Stomach (tissue), 9 donors: ENCODE measurements around the gene ATP5F1B. TPM values are rescaled to one million over a fixed set of nuclear protein-coding genes. Genes with fewer than 3 reads are reported as not detected.

Experiments
- DNase-seq, 2 donors: peaks; one replicate each; pipeline versions ENCODE4 v3.0.0 to v3.0.0-alpha.2; 2013 to 2019
- H3K27ac ChIP-seq, 5 donors: fragments of 200-600 bp in 4 of 5; sonication (generic) in 4 of 5; one replicate each; pipeline ENCODE4 v1.5.1; 2013 to 2019; ENCODE audit warnings: mild to moderate bottlenecking in 1 of 5, moderate library complexity in 1 of 5
- H3K27me3 ChIP-seq, 3 donors: fragments of 200-600 bp; sonication (generic); one replicate each; pipeline ENCODE4 v1.5.1; 2017 to 2019; ENCODE audit warnings: mixed run types in 1 of 3
- H3K36me3 ChIP-seq, 4 donors: fragments of 200-600 bp; sonication (generic); 1 replicate in 3 of 4; 2 replicates in 1 of 4; pipeline ENCODE4 v1.5.1; 2016 to 2019
- H3K4me1 ChIP-seq, 4 donors: fragments of 200-600 bp; sonication (generic); one replicate each; pipeline ENCODE4 v1.5.1; 2016 to 2019
- H3K4me3 ChIP-seq, 4 donors: fragments of 200-600 bp; sonication (generic) in 3 of 4; one replicate each; pipeline ENCODE4 v1.5.1; 2016 to 2019; ENCODE audit warnings: mild to moderate bottlenecking in 1 of 4
- H3K9me3 ChIP-seq, 4 donors: fragments of 200-600 bp; sonication (generic); one replicate each; pipeline ENCODE4 v1.5.1; 2016 to 2019
- CTCF ChIP-seq, 7 experiments: fragments of 450-650 bp in 4 of 7; fragments of 200-600 bp in 3 of 7; sonication (generic) in 3 of 7; IDR thresholded peaks; one replicate each; pipeline ENCODE4 v1.5.1; 2016 to 2019; ENCODE audit warnings: antibody characterized with exemption in 7 of 7, control low read depth in 2 of 7, mild to moderate bottlenecking in 1 of 7
- EP300 ChIP-seq: sonication (generic); formaldehyde crosslinking; IDR thresholded peaks from one replicate; pipeline ENCODE4 v1.6.1; 2017; ENCODE audit warnings: antibody characterized with exemption
- POLR2A ChIP-seq, 4 donors: fragments of 450-650 bp; IDR thresholded peaks; one replicate each; pipeline ENCODE4 v1.6.1; 2016; ENCODE audit warnings: antibody characterized with exemption in 4 of 4, control low read depth in 2 of 4, mild to moderate bottlenecking in 1 of 4, moderate library complexity in 1 of 4
- POLR2AphosphoS5 ChIP-seq, 3 donors: sonication (generic); formaldehyde crosslinking; IDR thresholded peaks; one replicate each; pipeline ENCODE4 v1.6.1; 2016; ENCODE audit warnings: antibody characterized with exemption in 3 of 3
- WGBS, 5 donors: extraction: QIAGEN DNeasy Blood & Tissue Kit in 3 of 5; methylation state at CpG; one replicate each; pipeline versions ENCODE4 v1.1.5 to v1.1.7; 2013 to 2018; 5-methylcytosine and 5-hydroxymethylcytosine counted together
- intact Hi-C: fragments of 100-400 bp; cut with DNase I; formaldehyde crosslinking; loops from one replicate; pipeline ENCODE4 v1.15.1; 2023; ENCODE audit warnings: low total_unique reads
- polyA plus RNA-seq, 3 donors: library from polyadenylated mRNA; stranded (reverse); fragments of 200-250 nt; gene quantifications; one replicate each; pipeline ENCODE4 v1.2.3, GENCODE V29; 2013
- total RNA-seq, 5 donors: library from RNA; depleted of rRNA; stranded (reverse); fragments of >200 nt; gene quantifications; one replicate each; pipeline versions ENCODE4 v1.1.0 to v1.2.3, GENCODE V29; 2014 to 2016
- donor health status: healthy with polysubstance abuse.
- donor health status: Bipolar disorder and iron deficiency.
- donor health status: healthy.

ATP5F1B gene
- total and polyA plus RNA-seq, 8 donors, result 183 to 604 (median 478) TPM

- H3K4me1 ChIP-seq, result peaks cover 19 to 88% (median 56%) of the 10 kb centered on the region in 4 donors
- 78 to 83% (median 82%) methylated on average over 11 of the region's 11 CpGs for WGBS, 5 donors
- no peak for TF ChIP-seq POLR2A (IDR thresholded peaks at IDR 0.05)
- no peak for TF ChIP-seq EP300
- TF ChIP-seq POLR2AphosphoS5 (IDR thresholded peaks at IDR 0.05), result no peak
- no peak for DNase-seq
- H3K27ac ChIP-seq, result no peak overlapping the region
- no peak overlapping the region for H3K4me3 ChIP-seq
- peaks cover 2 to 27% (median 26%) of the 10 kb centered on the region in 4 donors for H3K36me3 ChIP-seq
- no peaks in the 10 kb centered on the region for H3K9me3 ChIP-seq
- H3K27me3 ChIP-seq, result no peaks in the 10 kb centered on the region
- intact Hi-C loops, result no loop called here
These were observed 31.2 kb upstream of the ATP5F1B start for GRCh38 chr12:56676851-56677580.

DNA sequence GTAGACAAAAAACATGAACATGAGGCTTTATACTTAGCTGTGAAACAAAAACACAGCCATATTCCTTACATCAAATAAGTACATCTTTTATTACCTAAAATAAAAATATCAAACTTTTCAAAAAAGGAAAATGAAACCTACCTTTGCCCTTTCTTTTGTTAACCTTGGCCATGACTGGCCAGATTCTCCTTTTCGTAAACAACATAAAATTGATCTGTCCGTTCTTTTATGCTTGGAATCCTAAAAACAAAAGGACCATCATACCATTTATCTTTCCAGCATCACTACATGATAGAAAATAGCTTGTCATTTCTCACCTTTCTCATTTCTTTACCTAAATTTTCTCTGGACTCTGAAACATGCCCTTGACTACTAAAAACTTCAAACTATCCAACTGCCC is 25.8 kb upstream of the ATP5F1B start:
- 77 to 86% (median 82%) methylated on average over 2 of the region's 2 CpGs for WGBS, 5 donors
- Histone ChIP-seq H3K4me1 (peaks cover 9 to 51% (median 31%) of the 10 kb centered on the region in 4 donors), H3K9me3 (no peaks in the 10 kb centered on the region), H3K36me3 (peaks cover 41 to 67% (median 62%) of the 10 kb centered on the region in 4 donors), H3K4me3 (no peak overlapping the region), H3K27me3 (no peaks in the 10 kb centered on the region), H3K27ac (no peak overlapping the region)
- no peak for TF ChIP-seq POLR2AphosphoS5 (IDR thresholded peaks at IDR 0.05)
- TF ChIP-seq EP300, result no peak
- TF ChIP-seq CTCF (IDR thresholded peaks at IDR 0.05), result no peak
- TF ChIP-seq POLR2A (IDR thresholded peaks at IDR 0.05), result no peak
- no peak for DNase-seq
- intact Hi-C loops, result no loop called here

GRCh38 chr12:56670836-56671235 is 25.1 kb upstream of the ATP5F1B start:
- no peak for DNase-seq
- H3K4me3 ChIP-seq, result no peak overlapping the region
- peaks cover 8 to 43% (median 26%) of the 10 kb centered on the region in 4 donors for H3K4me1 ChIP-seq
- WGBS, 5 donors, result 88 to 94% (median 90%) methylated on average over 4 of the region's 4 CpGs
- no peak overlapping the region for H3K27ac ChIP-seq
- intact Hi-C loops, result no loop called here
- TF ChIP-seq CTCF (IDR thresholded peaks at IDR 0.05), result no peak
- no peak for TF ChIP-seq POLR2AphosphoS5 (IDR thresholded peaks at IDR 0.05)
- TF ChIP-seq POLR2A (IDR thresholded peaks at IDR 0.05), result no peak
- TF ChIP-seq EP300, result no peak
- no peaks in the 10 kb centered on the region for H3K27me3 ChIP-seq
- no peaks in the 10 kb centered on the region for H3K9me3 ChIP-seq
- H3K36me3 ChIP-seq, result peaks cover 48 to 74% (median 70%) of the 10 kb centered on the region in 4 donors

DNA sequence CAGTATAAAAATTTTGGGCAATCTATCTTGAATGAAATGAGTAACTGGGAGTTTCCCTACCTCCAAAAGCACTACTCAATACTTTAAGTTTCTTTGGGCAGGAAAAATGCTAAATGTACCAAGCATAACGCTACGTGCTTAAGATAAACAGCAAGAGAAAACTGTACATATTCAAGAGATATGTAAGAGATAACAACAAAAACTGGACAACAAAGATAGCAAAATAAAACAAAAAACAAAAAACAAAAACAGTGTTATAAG is 22.3 kb upstream of the ATP5F1B start:
- peaks cover 0 to 27% (median 14%) of the 10 kb centered on the region in 4 donors for H3K4me1 ChIP-seq

More for the DNA sequence above, 22.3 kb upstream of the ATP5F1B start:
- DNase-seq, result no peak
- intact Hi-C loops, result no loop called here
- H3K27ac ChIP-seq, result no peak overlapping the region
- TF ChIP-seq EP300 (no peak), CTCF (IDR thresholded peaks at IDR 0.05) (no peak), POLR2A (IDR thresholded peaks at IDR 0.05) (no peak), POLR2AphosphoS5 (IDR thresholded peaks at IDR 0.05) (no peak)
- no peaks in the 10 kb centered on the region for H3K9me3 ChIP-seq
- H3K4me3 ChIP-seq, result no peak overlapping the region
- peaks cover 61 to 99% (median 96%) of the 10 kb centered on the region in 4 donors for H3K36me3 ChIP-seq
- H3K27me3 ChIP-seq, result no peaks in the 10 kb centered on the region
- WGBS, 5 donors, result 43 to 68% (median 61%) methylated on average over 2 of the region's 2 CpGs
